HAP-1 (cell line): ENCODE measurements around the gene SNU13.
"Not testable (repeated sequence)": the region's sequence is repeated elsewhere in the genome, so short reads cannot be mapped to it uniquely, and the experiment has no call there.

Source experiments
- DNase-seq, 2 experiments: peaks; one replicate each; pipeline ENCODE4 v3.0.0-alpha.2; 2016 to 2020; ENCODE audit warnings: low spot score in 2 of 2
- H3K27me3 ChIP-seq: fragments of 250-450 bp; sonication (Bioruptor Pico); 2 replicates; pipeline ENCODE4 v1.5.1; 2020; ENCODE audit warnings: low read depth, mild to moderate bottlenecking, moderate library complexity
- H3K36me3 ChIP-seq: fragments of 250-450 bp; sonication (Bioruptor Pico); replicated peaks from 2 replicates; pipeline ENCODE4 v1.5.1; 2020; ENCODE audit warnings: mild to moderate bottlenecking
- H3K4me1 ChIP-seq: fragments of 250-450 bp; sonication (Bioruptor Pico); 2 replicates; pipeline ENCODE4 v1.5.1; 2020; ENCODE audit warnings: mild to moderate bottlenecking
- H3K4me3 ChIP-seq: fragments of 250-450 bp; sonication (Bioruptor Pico); 2 replicates; pipeline ENCODE4 v1.5.1; 2020; ENCODE audit warnings: mild to moderate bottlenecking, moderate library complexity
- H3K9me3 ChIP-seq: fragments of 250-450 bp; sonication (Bioruptor Pico); 2 replicates; pipeline ENCODE4 v1.5.1; 2020; ENCODE audit warnings: mild to moderate bottlenecking, moderate library complexity
- in situ Hi-C: fragments of 300-500 bp; cut with MboI; formaldehyde crosslinking; loops from 3 replicates; pipeline ENCODE4 v1.14.3; 2020; ENCODE audit warnings: low sequenced_read_pairs, inconsistent platforms, mixed read lengths

SNU13 gene

GRCh38 chr22:41696703-41697102 lies 8.0 kb upstream of the SNU13 start:
- Histone ChIP-seq H3K4me1 (peaks cover 5% of the 10 kb centered on the region; the same call in 1 of the 2 replicates), H3K27me3 (no peaks in the 10 kb centered on the region), H3K9me3 (no peaks in the 10 kb centered on the region), H3K36me3 (peaks cover 6% of the 10 kb centered on the region; the same call in 1 of the 2 replicates), H3K4me3 (no peak overlapping the region)
- in situ Hi-C loops: loop anchor here (5.0 kb wide), 1 partner anchor 246 kb away; no protein-coding TSS in a partner anchor
- DNase-seq: no peak

GRCh38 chr22:41695211-41695610 lies 6.5 kb upstream of the SNU13 start:
- Histone ChIP-seq H3K9me3 (no peaks in the 10 kb centered on the region), H3K27me3 (no peaks in the 10 kb centered on the region), H3K4me3 (no peak overlapping the region), H3K36me3 (peaks cover 6% of the 10 kb centered on the region; the same call in 1 of the 2 replicates), H3K4me1 (peaks cover 5% of the 10 kb centered on the region; the same call in 1 of the 2 replicates)
- in situ Hi-C loops: loop anchor here (5.0 kb wide), 1 partner anchor 247 kb away; no protein-coding TSS in a partner anchor
- no peak for DNase-seq

GRCh38 chr22:41690476-41690875 lies 1.8 kb upstream of the SNU13 start:
- Histone ChIP-seq H3K9me3 (no peaks in the 10 kb centered on the region), H3K4me3 (no peak overlapping the region), H3K4me1 (no peaks in the 10 kb centered on the region; the same call in 1 of the 2 replicates), H3K27me3 (no peaks in the 10 kb centered on the region), H3K36me3 (peaks cover 6% of the 10 kb centered on the region; the same call in 1 of the 2 replicates)
- in situ Hi-C loops: no loop called here
- no peak for DNase-seq

- Histone ChIP-seq H3K36me3 (0 out of 2 replicates have a peak, but pooled peaks cover 3% of the 10 kb centered on the region), H3K27me3 (no peaks in the 10 kb centered on the region), H3K4me1 (no peaks in the 10 kb centered on the region; the same call in 1 of the 2 replicates), H3K4me3 (peak overlapping the region; percentile 89), H3K9me3 (no peaks in the 10 kb centered on the region; the same call in 1 of the 2 replicates)
- in situ Hi-C loops: no loop called here
- peak in 1 of 2 experiments; percentile 41 for DNase-seq
Observed at GRCh38 chr22:41687901-41688364, 734 bp downstream of the SNU13 start.

- peak overlapping the region; percentile 89 for H3K4me3 ChIP-seq
- in situ Hi-C loops, DNase-seq, H3K27me3 ChIP-seq, H3K4me1 ChIP-seq, H3K9me3 ChIP-seq: not testable (repeated sequence)
- H3K36me3 ChIP-seq: peaks cover 13% of the 10 kb centered on the region; the same call in 1 of the 2 replicates
Observed at GRCh38 chr22:41686890-41687289, 1.8 kb downstream of the SNU13 start.

GRCh38 chr22:41684194-41684593 lies 4.5 kb downstream of the SNU13 start:
- H3K4me1 ChIP-seq: no peaks in the 10 kb centered on the region; the same call in 1 of the 2 replicates
- H3K27me3 ChIP-seq: no peaks in the 10 kb centered on the region
- DNase-seq: no peak
- peaks cover 29% of the 10 kb centered on the region for H3K36me3 ChIP-seq
- in situ Hi-C loops: no loop called here
- H3K9me3 ChIP-seq: no peaks in the 10 kb centered on the region; the same call in 1 of the 2 replicates
- H3K4me3 ChIP-seq: no peak overlapping the region

GRCh38 chr22:41683616-41684015 lies 5.1 kb downstream of the SNU13 start:
- H3K36me3 ChIP-seq: peaks cover 34% of the 10 kb centered on the region
- in situ Hi-C loops: no loop called here
- DNase-seq: no peak
- H3K4me1 ChIP-seq: no peaks in the 10 kb centered on the region; the same call in 1 of the 2 replicates
- no peaks in the 10 kb centered on the region for H3K27me3 ChIP-seq
- no peak overlapping the region for H3K4me3 ChIP-seq
- no peaks in the 10 kb centered on the region; the same call in 1 of the 2 replicates for H3K9me3 ChIP-seq

- in situ Hi-C loops: no loop called here
Observed at GRCh38 chr22:41683052-41683451, 5.6 kb downstream of the SNU13 start.

GRCh38 chr22:41682033-41682807 lies 6.4 kb downstream of the SNU13 start:
- no peak for DNase-seq
- in situ Hi-C loops: no loop called here

More at GRCh38 chr22:41683052-41683451, 5.6 kb downstream of the SNU13 start:
- peaks cover 40% of the 10 kb centered on the region for H3K36me3 ChIP-seq
- H3K4me3 ChIP-seq: no peak overlapping the region
- H3K9me3 ChIP-seq: no peaks in the 10 kb centered on the region; the same call in 1 of the 2 replicates
- no peaks in the 10 kb centered on the region; the same call in 1 of the 2 replicates for H3K4me1 ChIP-seq
- H3K27me3 ChIP-seq: no peaks in the 10 kb centered on the region
- DNase-seq: no peak

GRCh38 chr22:41681616-41682015 lies 7.1 kb downstream of the SNU13 start:
- Histone ChIP-seq H3K4me1 (no peaks in the 10 kb centered on the region), H3K4me3 (no peak overlapping the region), H3K27me3 (no peaks in the 10 kb centered on the region), H3K9me3 (no peaks in the 10 kb centered on the region; the same call in 1 of the 2 replicates), H3K36me3 (peaks cover 51% of the 10 kb centered on the region)
- in situ Hi-C loops: no loop called here
- DNase-seq: no peak

More at GRCh38 chr22:41682033-41682807, 6.4 kb downstream of the SNU13 start:
- H3K36me3 ChIP-seq: peaks cover 47% of the 10 kb centered on the region
- H3K4me1 ChIP-seq: no peaks in the 10 kb centered on the region; the same call in 1 of the 2 replicates
- H3K27me3 ChIP-seq: no peaks in the 10 kb centered on the region
- no peaks in the 10 kb centered on the region; the same call in 1 of the 2 replicates for H3K9me3 ChIP-seq
- H3K4me3 ChIP-seq: no peak overlapping the region

- Histone ChIP-seq H3K27me3 (no peaks in the 10 kb centered on the region), H3K9me3 (no peaks in the 10 kb centered on the region), H3K4me1 (no peaks in the 10 kb centered on the region), H3K4me3 (no peak overlapping the region), H3K36me3 (peaks cover 64% of the 10 kb centered on the region)
- DNase-seq: no peak
- in situ Hi-C loops: no loop called here
Observed at GRCh38 chr22:41676134-41676533, 12.5 kb downstream of the SNU13 start.

GRCh38 chr22:41674846-41675340 lies 13.8 kb downstream of the SNU13 start:
- Histone ChIP-seq H3K9me3 (no peaks in the 10 kb centered on the region), H3K36me3 (peaks cover 55% of the 10 kb centered on the region), H3K4me1 (no peaks in the 10 kb centered on the region), H3K27me3 (no peaks in the 10 kb centered on the region), H3K4me3 (no peak overlapping the region)
- in situ Hi-C loops: no loop called here
- DNase-seq: no peak

- Histone ChIP-seq H3K9me3 (no peaks in the 10 kb centered on the region), H3K4me1 (peaks cover 2% of the 10 kb centered on the region), H3K4me3 (no peak overlapping the region), H3K27me3 (no peaks in the 10 kb centered on the region), H3K36me3 (peaks cover 36% of the 10 kb centered on the region)
- DNase-seq: no peak
- in situ Hi-C loops: no loop called here
Observed at GRCh38 chr22:41672780-41673509, 15.7 kb downstream of the SNU13 start.
